Measurements from ENCODE around the gene FNBP1. TPM values are rescaled to one million over a fixed set of nuclear protein-coding genes. Genes with fewer than 3 reads are reported as not detected.

Gene FNBP1
- total and polyA plus RNA-seq, 2 experiments from 2014 or later: 17.8 to 22.6 TPM

DNA sequence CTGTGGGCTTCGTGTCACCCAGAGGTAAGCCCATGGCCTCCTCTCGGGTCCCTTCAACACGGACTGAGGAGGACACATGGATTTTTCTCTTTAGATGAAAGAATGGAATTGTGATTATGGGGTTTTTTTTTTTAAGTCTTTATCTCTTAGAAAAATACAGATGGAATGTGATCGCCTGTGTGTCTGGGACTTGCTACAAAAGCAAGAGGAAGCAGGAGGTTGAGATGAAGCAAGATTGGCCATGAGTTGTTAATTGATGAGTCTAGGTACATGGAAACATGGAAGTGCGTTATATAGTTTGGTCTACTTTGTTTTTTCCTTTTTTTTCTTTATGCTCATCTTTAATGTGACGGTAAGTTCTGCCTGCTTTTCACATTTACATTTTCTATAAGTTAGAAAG lies 193.1 kb downstream of the FNBP1 start:
- 89 to 93% methylated on average over 6 of the region's 6 CpGs for WGBS, 2 experiments (ENCODE audit: low coverage in 1 of 2, low lambda C conversion rate in 2 of 2, missing lambda C conversion rate in 2 of 2)
- Histone ChIP-seq H3K79me2 (ENCODE audit: insufficient read depth) (no peaks in the 10 kb centered on the region; the same call in 1 of the 2 replicates), H3K4me2 (ENCODE audit: unreplicated experiment) (no peak overlapping the region), H3K27ac (no peak overlapping the region), H3F3A (ENCODE audit: insufficient read depth) (no peaks in the 10 kb centered on the region), H2AFZ (no peak overlapping the region), H3K9ac (no peak overlapping the region), H3K4me3 (no peak overlapping the region), H4K20me1 (ENCODE audit: insufficient read depth) (no peaks in the 10 kb centered on the region), H3K36me3 (ENCODE audit: low read depth) (peaks cover 8% of the 10 kb centered on the region; the same call in 1 of the 2 replicates), H3K9me3 (ENCODE audit: low read depth) (no peaks in the 10 kb centered on the region), H3K4me1 (ENCODE audit: insufficient read depth) (no peaks in the 10 kb centered on the region), H3K9me2 (ENCODE audit: insufficient read depth) (no peaks in the 10 kb centered on the region), H3K27me3 (replicated peaks; ENCODE audit: insufficient read depth) (no peaks in the 10 kb centered on the region)
- no peak for TF ChIP-seq EZH2 (IDR thresholded peaks at IDR 0.05; ENCODE audit: insufficient read depth, poor library complexity, severe bottlenecking)
- no peak for TF ChIP-seq EZH2phosphoT487 (IDR thresholded peaks at IDR 0.05; ENCODE audit: insufficient read depth, low read depth)
- in situ Hi-C loops (cut with MboI): no loop called here
- DNase-seq: no peak

DNA sequence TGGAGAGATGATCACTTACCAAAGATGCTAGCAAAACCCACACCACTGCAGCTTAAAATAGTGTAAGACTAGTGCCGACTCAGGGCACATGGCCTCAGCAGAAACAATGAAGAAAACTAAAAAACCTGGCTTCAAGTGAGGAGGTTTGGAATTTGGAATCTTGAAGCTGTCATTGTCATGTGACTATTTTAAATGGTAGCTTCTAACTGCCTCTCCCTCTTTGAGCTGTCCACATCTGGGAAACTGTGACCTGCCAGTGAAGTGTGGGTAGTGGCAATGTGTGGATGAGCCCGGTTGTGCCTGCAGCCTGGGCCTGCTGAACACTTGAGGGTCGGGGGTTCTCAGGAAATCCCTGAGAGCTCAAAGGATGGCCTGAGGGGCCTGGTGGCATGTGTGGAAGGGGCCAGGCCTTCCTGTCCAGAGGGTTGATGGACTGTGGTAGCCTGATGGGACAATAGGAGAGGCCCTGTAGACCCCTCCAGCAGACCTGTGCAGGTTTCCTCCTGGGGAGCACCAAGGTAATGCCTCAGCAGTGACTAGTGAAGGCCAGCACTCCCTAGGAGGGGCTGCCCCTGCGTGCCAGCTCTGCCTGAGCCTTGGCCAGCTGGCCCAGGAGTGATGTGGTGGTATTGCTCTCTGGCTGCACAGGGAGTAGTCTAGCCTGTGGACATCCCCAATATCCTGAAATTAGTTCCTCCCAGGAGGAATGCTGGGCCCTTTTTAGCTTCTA lies 194.1 kb downstream of the FNBP1 start:
- WGBS, 2 experiments (ENCODE audit: low coverage in 1 of 2, low lambda C conversion rate in 2 of 2, missing lambda C conversion rate in 2 of 2): 41 to 56% methylated on average over 4 of the region's 4 CpGs
- no peak overlapping the region for H2AFZ ChIP-seq
- no peak for DNase-seq

DNA sequence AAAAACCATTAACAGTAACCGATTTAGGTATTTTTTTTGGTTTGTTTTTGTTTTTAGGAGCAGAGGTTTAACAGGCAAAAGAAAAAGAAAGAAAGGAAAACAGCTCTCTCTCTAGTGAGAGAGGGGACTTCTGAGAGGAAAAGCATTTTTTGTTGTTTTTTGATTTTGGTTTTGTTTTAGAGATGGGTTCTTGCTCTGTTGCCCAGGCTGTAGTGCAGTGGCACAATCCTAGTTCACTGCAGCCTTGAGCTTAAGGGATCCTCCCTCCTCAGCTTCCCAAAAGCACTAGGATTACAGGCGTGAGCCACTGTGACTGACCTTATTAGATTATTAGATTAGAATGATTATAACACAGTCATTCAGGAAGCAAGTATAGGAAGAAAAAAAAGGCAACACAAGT lies 197.6 kb downstream of the FNBP1 start:
- no peak overlapping the region for H2AFZ ChIP-seq
- no peaks in the 10 kb centered on the region for H3K9me2 ChIP-seq (ENCODE audit: insufficient read depth)
- no peaks in the 10 kb centered on the region for H3K9me3 ChIP-seq (ENCODE audit: low read depth)
- H3K9ac ChIP-seq: no peak overlapping the region
- TF ChIP-seq EZH2phosphoT487 (IDR thresholded peaks at IDR 0.05; ENCODE audit: insufficient read depth, low read depth): no peak
- TF ChIP-seq EZH2 (IDR thresholded peaks at IDR 0.05; ENCODE audit: insufficient read depth, poor library complexity, severe bottlenecking): no peak
- no peaks in the 10 kb centered on the region for H3K36me3 ChIP-seq (ENCODE audit: low read depth)
- peaks cover 27% of the 10 kb centered on the region for H3K79me2 ChIP-seq (ENCODE audit: insufficient read depth)
- no peaks in the 10 kb centered on the region for H3K4me1 ChIP-seq (ENCODE audit: insufficient read depth)
- no peaks in the 10 kb centered on the region for H3K27me3 ChIP-seq (replicated peaks; ENCODE audit: insufficient read depth)
- no peak overlapping the region for H3K4me3 ChIP-seq
- H3K4me2 ChIP-seq (ENCODE audit: unreplicated experiment): no peak overlapping the region
- WGBS, 2 experiments (ENCODE audit: low coverage in 1 of 2, low lambda C conversion rate in 2 of 2, missing lambda C conversion rate in 2 of 2): 82 to 85% methylated on average over 2 of the region's 2 CpGs
- no peaks in the 10 kb centered on the region for H4K20me1 ChIP-seq (ENCODE audit: insufficient read depth)
- H3F3A ChIP-seq (ENCODE audit: insufficient read depth): no peaks in the 10 kb centered on the region
- H3K27ac ChIP-seq: no peak overlapping the region
- DNase-seq: no peak
- in situ Hi-C loops (cut with MboI): no loop called here

More for the DNA sequence above, 194.1 kb downstream of the FNBP1 start:
- H3F3A ChIP-seq (ENCODE audit: insufficient read depth): no peaks in the 10 kb centered on the region
- no peaks in the 10 kb centered on the region; the same call in 1 of the 2 replicates for H3K79me2 ChIP-seq (ENCODE audit: insufficient read depth)
- no peak for TF ChIP-seq EZH2phosphoT487 (IDR thresholded peaks at IDR 0.05; ENCODE audit: insufficient read depth, low read depth)
- TF ChIP-seq EZH2 (IDR thresholded peaks at IDR 0.05; ENCODE audit: insufficient read depth, poor library complexity, severe bottlenecking): no peak
- H3K4me1 ChIP-seq (ENCODE audit: insufficient read depth): no peaks in the 10 kb centered on the region
- no peak overlapping the region for H3K9ac ChIP-seq
- no peak overlapping the region for H3K4me2 ChIP-seq (ENCODE audit: unreplicated experiment)
- no peaks in the 10 kb centered on the region for H4K20me1 ChIP-seq (ENCODE audit: insufficient read depth)
- peaks cover 8% of the 10 kb centered on the region; the same call in 1 of the 2 replicates for H3K36me3 ChIP-seq (ENCODE audit: low read depth)
- H3K4me3 ChIP-seq: no peak overlapping the region
- no peaks in the 10 kb centered on the region for H3K9me2 ChIP-seq (ENCODE audit: insufficient read depth)
- no peak overlapping the region for H3K27ac ChIP-seq
- H3K27me3 ChIP-seq (replicated peaks; ENCODE audit: insufficient read depth): no peaks in the 10 kb centered on the region
- H3K9me3 ChIP-seq (ENCODE audit: low read depth): no peaks in the 10 kb centered on the region
- in situ Hi-C loops (cut with MboI): no loop called here

DNA sequence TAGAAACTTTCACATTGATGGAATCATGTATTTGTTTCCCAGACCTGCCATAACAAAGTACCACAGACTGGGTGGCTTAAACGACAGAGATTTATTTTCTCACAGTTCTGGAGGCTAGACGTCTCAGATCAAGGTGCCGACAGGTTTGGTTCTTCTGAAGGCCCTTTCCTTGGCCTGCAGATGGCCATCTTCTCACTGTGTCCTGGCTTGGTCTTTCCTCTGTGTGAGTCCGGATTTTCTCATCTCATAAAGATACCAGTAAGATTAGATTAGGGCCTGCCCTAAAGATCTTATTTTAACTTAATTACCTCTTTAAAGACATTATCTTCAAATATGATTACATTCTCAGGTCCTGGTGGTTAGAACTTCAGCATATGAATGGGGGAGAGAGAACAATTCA lies 201.9 kb downstream of the FNBP1 start:
- TF ChIP-seq EZH2 (IDR thresholded peaks at IDR 0.05; ENCODE audit: insufficient read depth, poor library complexity, severe bottlenecking) (no peak), EZH2phosphoT487 (IDR thresholded peaks at IDR 0.05; ENCODE audit: insufficient read depth, low read depth) (no peak)
- Histone ChIP-seq H3K27ac (no peak overlapping the region), H3K4me2 (ENCODE audit: unreplicated experiment) (no peak overlapping the region), H2AFZ (no peak overlapping the region), H3K27me3 (replicated peaks; ENCODE audit: insufficient read depth) (no peaks in the 10 kb centered on the region), H3K9me3 (ENCODE audit: low read depth) (no peaks in the 10 kb centered on the region), H3F3A (ENCODE audit: insufficient read depth) (peaks cover 22% of the 10 kb centered on the region), H4K20me1 (ENCODE audit: insufficient read depth) (no peaks in the 10 kb centered on the region), H3K9ac (no peak overlapping the region), H3K36me3 (ENCODE audit: low read depth) (no peaks in the 10 kb centered on the region), H3K4me3 (no peak overlapping the region), H3K4me1 (ENCODE audit: insufficient read depth) (peaks cover 26% of the 10 kb centered on the region), H3K79me2 (ENCODE audit: insufficient read depth) (peaks cover 51% of the 10 kb centered on the region), H3K9me2 (ENCODE audit: insufficient read depth) (no peaks in the 10 kb centered on the region)
- WGBS, 2 experiments (ENCODE audit: low coverage in 1 of 2, low lambda C conversion rate in 2 of 2, missing lambda C conversion rate in 2 of 2): 80 to 82% methylated on average over 4 of the region's 4 CpGs
- no peak for DNase-seq
- in situ Hi-C loops (cut with MboI): no loop called here

All from GM23248 (cell line).